ENCODE data around the gene GPNMB. TPM values are rescaled to one million over a fixed set of nuclear protein-coding genes. Genes with fewer than 3 reads are reported as not detected.

The GPNMB gene
- total RNA-seq, 2 experiments from 2014 or later, result 0.41 to 0.82 TPM

GRCh38 chr7:23284871-23285270 lies 38.3 kb downstream of the GPNMB start:
- Mint-ChIP-seq H3K4me3 (no peak overlapping the region), H3K4me1 (peaks cover 11% of the 10 kb centered on the region), H3K9me3 (ENCODE audit: low read depth) (no peaks in the 10 kb centered on the region), H3K27me3 (no peaks in the 10 kb centered on the region), H3K36me3 (no peaks in the 10 kb centered on the region), H3K27ac (no peak overlapping the region)
- DNase-seq, result no peak
- CTCF ChIA-PET, result interaction anchor here (0.9 to 2.1 kb wide), 3 partner anchors 8 to 12 kb away, joined by 3 to 8 read pairs (median 5); no protein-coding TSS in a partner anchor
- ATAC-seq, result no peak

- CTCF ChIA-PET, result interaction anchor here (2.1 kb wide), 2 partner anchors 11 to 13 kb away, joined by 5 to 8 read pairs; no protein-coding TSS in a partner anchor
- H3K4me3 Mint-ChIP-seq, result no peak overlapping the region
- no peak overlapping the region for H3K27ac Mint-ChIP-seq
- ATAC-seq (no peak), DNase-seq (no peak)
- H3K27me3 Mint-ChIP-seq, result no peaks in the 10 kb centered on the region
- no peaks in the 10 kb centered on the region for H3K9me3 Mint-ChIP-seq (ENCODE audit: low read depth)
- no peaks in the 10 kb centered on the region for H3K36me3 Mint-ChIP-seq
- peaks cover 11% of the 10 kb centered on the region for H3K4me1 Mint-ChIP-seq
These were observed 39.4 kb downstream of the GPNMB start for GRCh38 chr7:23285657-23286646.

GRCh38 chr7:23287612-23288011 lies 41.0 kb downstream of the GPNMB start:
- CTCF ChIA-PET, result interaction anchor here (0.9 kb wide), 1 partner anchor 9 kb away, joined by 3 read pairs; no protein-coding TSS in a partner anchor
- H3K27ac Mint-ChIP-seq, result no peak overlapping the region

GRCh38 chr7:23290993-23291392 lies 44.4 kb downstream of the GPNMB start:
- Mint-ChIP-seq H3K4me3 (no peak overlapping the region), H3K27me3 (no peaks in the 10 kb centered on the region), H3K9me3 (ENCODE audit: low read depth) (no peaks in the 10 kb centered on the region), H3K36me3 (no peaks in the 10 kb centered on the region), H3K4me1 (peaks cover 9% of the 10 kb centered on the region), H3K27ac (no peak overlapping the region)
- ATAC-seq, result no peak
- CTCF ChIA-PET, result interaction anchor here (1.1 kb wide), 1 partner anchor 14 kb away, joined by 3 read pairs; no protein-coding TSS in a partner anchor
- no peak for DNase-seq

More at GRCh38 chr7:23287612-23288011, 41.0 kb downstream of the GPNMB start:
- Mint-ChIP-seq H3K9me3 (ENCODE audit: low read depth) (no peaks in the 10 kb centered on the region), H3K4me3 (no peak overlapping the region), H3K36me3 (no peaks in the 10 kb centered on the region), H3K27me3 (no peaks in the 10 kb centered on the region), H3K4me1 (peaks cover 11% of the 10 kb centered on the region)
- DNase-seq (peak; percentile 64), ATAC-seq (peak; percentile 77)

- Mint-ChIP-seq H3K27me3 (no peaks in the 10 kb centered on the region), H3K36me3 (no peaks in the 10 kb centered on the region), H3K9me3 (ENCODE audit: low read depth) (no peaks in the 10 kb centered on the region), H3K27ac (no peak overlapping the region), H3K4me1 (peaks cover 9% of the 10 kb centered on the region), H3K4me3 (no peak overlapping the region)
- no peak for DNase-seq
- no peak for ATAC-seq
- CTCF ChIA-PET, result interaction anchor here (1.1 kb wide), 1 partner anchor 15 kb away, joined by 3 read pairs; no protein-coding TSS in a partner anchor
These were observed 45.5 kb downstream of the GPNMB start for GRCh38 chr7:23291957-23292560.

GRCh38 chr7:23292623-23293022 lies 46.0 kb downstream of the GPNMB start:
- no peak for ATAC-seq
- DNase-seq, result no peak
- Mint-ChIP-seq H3K4me3 (no peak overlapping the region), H3K27ac (no peak overlapping the region), H3K4me1 (peaks cover 6% of the 10 kb centered on the region), H3K36me3 (no peaks in the 10 kb centered on the region), H3K9me3 (ENCODE audit: low read depth) (no peaks in the 10 kb centered on the region), H3K27me3 (no peaks in the 10 kb centered on the region)
- CTCF ChIA-PET, result no interaction called here

- Mint-ChIP-seq H3K4me1 (no peaks in the 10 kb centered on the region), H3K27ac (no peak overlapping the region), H3K36me3 (peaks cover 4% of the 10 kb centered on the region), H3K9me3 (ENCODE audit: low read depth) (peaks cover 4% of the 10 kb centered on the region), H3K27me3 (no peaks in the 10 kb centered on the region), H3K4me3 (no peak overlapping the region)
- CTCF ChIA-PET, result interaction anchor here (0.8 to 1.1 kb wide), 2 partner anchors 9 to 253 kb away, joined by 3 read pairs; no protein-coding TSS in a partner anchor
- ATAC-seq, result no peak
- no peak for DNase-seq
These were observed 47.0 kb downstream of the GPNMB start for GRCh38 chr7:23293500-23294073.

GRCh38 chr7:23294549-23295400 lies 48.2 kb downstream of the GPNMB start:
- Mint-ChIP-seq H3K36me3 (peaks cover 6% of the 10 kb centered on the region), H3K4me3 (no peak overlapping the region), H3K9me3 (ENCODE audit: low read depth) (peaks cover 4% of the 10 kb centered on the region), H3K27ac (no peak overlapping the region), H3K4me1 (peaks cover 5% of the 10 kb centered on the region), H3K27me3 (no peaks in the 10 kb centered on the region)
- CTCF ChIA-PET, result interaction anchor here (1.2 to 2.1 kb wide), 2 partner anchors 15 to 21 kb away, joined by 5 read pairs; no protein-coding TSS in a partner anchor
- ATAC-seq (no peak), DNase-seq (no peak)

- no peak overlapping the region for H3K27ac Mint-ChIP-seq
- H3K27me3 Mint-ChIP-seq, result no peaks in the 10 kb centered on the region
- CTCF ChIA-PET, result interaction anchor here (2.1 kb wide), 1 partner anchor 22 kb away, joined by 5 read pairs; no protein-coding TSS in a partner anchor
- ATAC-seq, result no peak
- no peak for DNase-seq
- H3K9me3 Mint-ChIP-seq (ENCODE audit: low read depth), result peaks cover 4% of the 10 kb centered on the region
- H3K4me1 Mint-ChIP-seq, result peaks cover 10% of the 10 kb centered on the region
- H3K4me3 Mint-ChIP-seq, result no peak overlapping the region
- H3K36me3 Mint-ChIP-seq, result peaks cover 6% of the 10 kb centered on the region
These were observed 48.8 kb downstream of the GPNMB start for GRCh38 chr7:23295401-23295697.

- Mint-ChIP-seq H3K27me3 (no peaks in the 10 kb centered on the region), H3K36me3 (peaks cover 23% of the 10 kb centered on the region), H3K4me1 (peaks cover 31% of the 10 kb centered on the region), H3K9me3 (ENCODE audit: low read depth) (peaks cover 4% of the 10 kb centered on the region), H3K4me3 (peak overlapping the region; percentile 88), H3K27ac (peak overlapping the region; percentile 94)
- no peak for ATAC-seq
- CTCF ChIA-PET, result interaction anchor here (0.7 to 4.4 kb wide), 6 partner anchors 19 to 248 kb away, joined by 3 to 25 read pairs (median 3); no protein-coding TSS in a partner anchor
- DNase-seq, result no peak
These were observed 51.7 kb downstream of the GPNMB start for GRCh38 chr7:23298141-23298881.

- H3K27ac Mint-ChIP-seq, result peak within 1 kb of the TSS; percentile 94
- CTCF ChIA-PET, result interaction anchor here (0.6 to 4.4 kb wide), 10 partner anchors 17 to 248 kb away, joined by 3 to 25 read pairs (median 3); no protein-coding TSS in a partner anchor
- H3K27me3 Mint-ChIP-seq, result no peaks in the 10 kb centered on the region
- H3K4me1 Mint-ChIP-seq, result peaks cover 33% of the 10 kb centered on the region
- peaks cover 4% of the 10 kb centered on the region for H3K9me3 Mint-ChIP-seq (ENCODE audit: low read depth)
- peak within 1 kb of the TSS; percentile 88 for H3K4me3 Mint-ChIP-seq
- peaks cover 26% of the 10 kb centered on the region for H3K36me3 Mint-ChIP-seq
- DNase-seq, result peak; percentile 98
- peak; percentile 100 for ATAC-seq
These were observed 52.6 kb downstream of the GPNMB start, which contains the start of gene MALSU1 for GRCh38 chr7:23298885-23299769. MALSU1 (plus strand) TSS chr7:23299339; CDS start chr7:23299353, 14 bp downstream.
